OCI-LY7 (cell line): ENCODE measurements around the gene HMGB1. TPM values are rescaled to one million over a fixed set of nuclear protein-coding genes. Genes with fewer than 3 reads are reported as not detected.
A peak's percentile ranks its signal among the peaks of the same experiment; 100 is the strongest.

Experiments
- BruUV-seq: library from RNA; stranded (reverse); fragments of 400-500 nt; replicated peaks from 2 replicates; lab custom pipeline; 2021; lab: Mats Ljungman, UMichigan
- CTCF ChIA-PET: fragments of 300-600 bp; sonication (Branson Sonifier 250); formaldehyde crosslinking; loops from one replicate; lab custom pipeline; 2022; ENCODE audit warnings: antibody characterized with exemption; ENCODE audit not compliant: unreplicated experiment; lab: Charles Lee
- POLR2A ChIA-PET: fragments of 300-600 bp; sonication (Branson Sonifier 250); formaldehyde crosslinking; loops from one replicate; lab custom pipeline; 2022; ENCODE audit warnings: antibody characterized with exemption; lab: Charles Lee
- DNase-seq: peaks from one replicate; pipeline ENCODE4 v3.0.0-alpha.2; 2015; ENCODE audit warnings: low spot score
- H2AFZ ChIP-seq: fragments of 200-600 bp; sonication (generic), shearing (Covaris generic); 2 replicates; pipeline ENCODE4 v1.6.1; 2014; ENCODE audit warnings: mild to moderate bottlenecking, antibody characterized with exemption, low read length, moderate library complexity
- H3K27ac ChIP-seq: fragments of 200-600 bp; sonication (generic); 2 replicates; pipeline ENCODE4 v1.5.1; 2014; ENCODE audit warnings: mixed run types, low read depth, mild to moderate bottlenecking, moderate library complexity, low read length, inconsistent platforms; ENCODE audit not compliant: poor library complexity, severe bottlenecking
- H3K36me3 ChIP-seq: fragments of 200-600 bp; sonication (generic); 2 replicates; pipeline ENCODE4 v1.6.1; 2014; ENCODE audit warnings: mild to moderate bottlenecking, antibody characterized with exemption, low read length, moderate library complexity, mixed read lengths; ENCODE audit not compliant: insufficient read depth
- H3K4me1 ChIP-seq: fragments of 200-600 bp; sonication (generic); 2 replicates; pipeline ENCODE4 v1.5.1; 2014; ENCODE audit warnings: mild to moderate bottlenecking, low read length; ENCODE audit not compliant: insufficient read depth, poor library complexity, severe bottlenecking
- H3K4me2 ChIP-seq: fragments of 200-600 bp; sonication (generic); 2 replicates; pipeline ENCODE4 v1.6.1; 2014; ENCODE audit warnings: mild to moderate bottlenecking, low read length
- H3K4me3 ChIP-seq: fragments of 200-600 bp; sonication (generic); 2 replicates; pipeline ENCODE4 v1.5.1; 2014; ENCODE audit warnings: mild to moderate bottlenecking, low read depth, low read length; ENCODE audit not compliant: poor library complexity, severe bottlenecking
- H3K79me2 ChIP-seq: fragments of 200-600 bp; sonication (generic); 2 replicates; pipeline ENCODE4 v1.6.1; 2016; ENCODE audit warnings: low read depth, mild to moderate bottlenecking, low read length, moderate library complexity, mixed read lengths; ENCODE audit not compliant: insufficient read depth
- H3K9me2 ChIP-seq: fragments of 200-600 bp; sonication (generic); 2 replicates; pipeline ENCODE4 v1.6.1; 2016; ENCODE audit warnings: mild to moderate bottlenecking, low read length, mixed read lengths; ENCODE audit not compliant: insufficient read depth
- H3K9me3 ChIP-seq: fragments of 200-600 bp; sonication (generic); 2 replicates; pipeline ENCODE4 v1.6.1; 2014; ENCODE audit warnings: mild to moderate bottlenecking, mixed run types, low read length, mixed read lengths
- H4K20me1 ChIP-seq: fragments of 200-600 bp; sonication (generic); 2 replicates; pipeline ENCODE4 v1.6.1; 2014; ENCODE audit warnings: mild to moderate bottlenecking, antibody characterized with exemption, low read length, moderate library complexity, mixed read lengths; ENCODE audit not compliant: insufficient read depth
- EZH2phosphoT487 ChIP-seq: fragments of 200-600 bp; sonication (generic); IDR thresholded peaks from 2 replicates; pipeline ENCODE4 v1.6.1; 2018; ENCODE audit warnings: low read depth, borderline replicate concordance, mild to moderate bottlenecking, mixed run types, antibody characterized with exemption, low read length, moderate library complexity, mixed read lengths
- intact Hi-C: fragments of 100-400 bp; cut with micrococcal nuclease; formaldehyde crosslinking; loops from one replicate; pipeline ENCODE4 v1.10.0; 2022; ENCODE audit not compliant: unreplicated experiment
- total RNA-seq, 2 experiments: library from RNA; depleted of rRNA in 1 of 2; stranded (reverse); fragments of >200 nt in 1 of 2; shearing (Covaris generic) in 1 of 2; gene quantifications; 2 replicates each; pipeline ENCODE4 v1.2.3, GENCODE V29; 2014 to 2022
- TF ChIP-seq, protein P1 (sequence below): fragments of 200-600 bp; sonication (generic); conservative IDR thresholded peaks from 2 replicates; pipeline ENCODE4 v1.5.1; 2014; ENCODE audit warnings: mild to moderate bottlenecking, antibody characterized with exemption, low read length, moderate library complexity, mixed read lengths

Gene HMGB1
- total RNA-seq, 2 experiments from 2014 or later = 1,114 to 1,288 TPM

DNA sequence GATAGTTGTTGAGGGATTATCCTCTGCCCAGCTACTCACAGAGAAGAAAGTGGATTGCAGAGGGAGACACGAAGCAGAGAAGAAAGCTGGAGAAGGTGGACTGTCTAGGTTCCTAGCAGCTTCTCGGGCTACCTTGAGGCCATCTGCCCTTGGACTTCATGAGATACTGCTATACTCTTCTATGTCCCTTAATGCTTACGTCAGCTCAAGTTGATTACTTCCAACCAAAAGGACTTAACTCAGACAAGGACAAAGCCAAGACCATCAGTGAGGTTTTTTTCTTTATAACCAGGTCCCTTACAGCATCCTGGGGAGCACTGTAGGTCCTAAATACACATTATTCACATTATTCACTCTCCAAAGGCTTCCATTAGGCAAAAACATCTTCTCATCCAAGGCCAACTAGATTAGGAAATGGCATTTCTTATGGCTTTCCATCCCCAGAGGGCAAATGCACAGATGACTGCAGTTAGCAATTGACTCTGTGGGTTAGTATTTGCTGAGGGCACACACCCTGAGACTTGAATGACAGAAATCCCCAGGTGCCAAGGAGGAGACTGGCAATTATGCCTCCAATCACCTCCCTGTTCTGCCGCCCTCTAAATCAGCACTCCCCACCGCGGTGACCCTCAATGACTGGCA lies 47.5 kb downstream of the HMGB1 start:
- Histone ChIP-seq H3K79me2 (peaks cover 17% of the 10 kb centered on the region), H3K4me2 (peak overlapping the region; percentile 92), H3K36me3 (no peaks in the 10 kb centered on the region), H3K9me3 (no peaks in the 10 kb centered on the region), H3K4me3 (no peak overlapping the region), H2AFZ (no peak overlapping the region), H3K9me2 (no peaks in the 10 kb centered on the region), H3K4me1 (peaks cover 80% of the 10 kb centered on the region), H4K20me1 (no peaks in the 10 kb centered on the region), H3K27ac (peak overlapping the region; percentile 35)
- TF ChIP-seq, protein P1, sequence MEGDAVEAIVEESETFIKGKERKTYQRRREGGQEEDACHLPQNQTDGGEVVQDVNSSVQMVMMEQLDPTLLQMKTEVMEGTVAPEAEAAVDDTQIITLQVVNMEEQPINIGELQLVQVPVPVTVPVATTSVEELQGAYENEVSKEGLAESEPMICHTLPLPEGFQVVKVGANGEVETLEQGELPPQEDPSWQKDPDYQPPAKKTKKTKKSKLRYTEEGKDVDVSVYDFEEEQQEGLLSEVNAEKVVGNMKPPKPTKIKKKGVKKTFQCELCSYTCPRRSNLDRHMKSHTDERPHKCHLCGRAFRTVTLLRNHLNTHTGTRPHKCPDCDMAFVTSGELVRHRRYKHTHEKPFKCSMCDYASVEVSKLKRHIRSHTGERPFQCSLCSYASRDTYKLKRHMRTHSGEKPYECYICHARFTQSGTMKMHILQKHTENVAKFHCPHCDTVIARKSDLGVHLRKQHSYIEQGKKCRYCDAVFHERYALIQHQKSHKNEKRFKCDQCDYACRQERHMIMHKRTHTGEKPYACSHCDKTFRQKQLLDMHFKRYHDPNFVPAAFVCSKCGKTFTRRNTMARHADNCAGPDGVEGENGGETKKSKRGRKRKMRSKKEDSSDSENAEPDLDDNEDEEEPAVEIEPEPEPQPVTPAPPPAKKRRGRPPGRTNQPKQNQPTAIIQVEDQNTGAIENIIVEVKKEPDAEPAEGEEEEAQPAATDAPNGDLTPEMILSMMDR = no peak
- TF ChIP-seq EZH2phosphoT487 = no peak
- DNase-seq = no peak
- no TSS peak for BruUV-seq
- ChIA-PET POLR2A (interaction anchor here (0.7 to 10.6 kb wide), 9 partner anchors 12 to 44 kb away, joined by 3 to 182 read pairs (median 6); no protein-coding TSS in a partner anchor), CTCF (no interaction called here)
- intact Hi-C loops = no loop called here

DNA sequence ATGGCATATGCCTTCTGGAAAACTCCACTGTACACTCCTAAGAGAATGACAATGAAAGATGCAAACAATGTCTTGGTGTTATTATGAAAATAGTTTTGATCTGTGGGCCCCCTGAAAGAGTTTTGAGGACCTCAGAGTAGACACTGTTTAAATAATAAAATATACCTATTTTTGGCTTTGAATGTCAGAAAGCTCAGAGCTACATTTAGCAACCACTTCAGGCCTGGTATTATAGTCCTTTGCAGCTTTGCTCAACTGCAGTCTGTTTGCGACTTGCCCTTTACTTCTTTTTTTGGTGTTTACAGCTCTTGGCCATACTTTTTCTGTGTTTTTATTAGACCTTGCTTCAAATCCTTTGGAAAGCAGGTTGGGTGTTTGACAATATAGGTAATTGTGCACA lies 49.3 kb downstream of the HMGB1 start:
- intact Hi-C loops = no loop called here
- peaks cover 88% of the 10 kb centered on the region for H3K4me1 ChIP-seq
- H3K4me3 ChIP-seq = peak overlapping the region; percentile 23
- DNase-seq = peak; percentile 57
- ChIA-PET CTCF (no interaction called here), POLR2A (interaction anchor here (0.6 to 10.6 kb wide), 15 partner anchors 10 to 200 kb away, joined by 3 to 182 read pairs (median 4); no protein-coding TSS in a partner anchor)
- H4K20me1 ChIP-seq = no peaks in the 10 kb centered on the region
- H3K4me2 ChIP-seq = peak overlapping the region; percentile 87
- H3K36me3 ChIP-seq = no peaks in the 10 kb centered on the region
- peaks cover 9% of the 10 kb centered on the region; the same call in 1 of the 2 replicates for H3K79me2 ChIP-seq
- H3K9me3 ChIP-seq = no peaks in the 10 kb centered on the region
- peak overlapping the region; percentile 14; the same call in 1 of the 2 replicates for H2AFZ ChIP-seq
- H3K27ac ChIP-seq = peak overlapping the region; percentile 92
- H3K9me2 ChIP-seq = no peaks in the 10 kb centered on the region
- no peak for TF ChIP-seq EZH2phosphoT487
- TF ChIP-seq, protein P1 = no peak
- BruUV-seq = TSS peak; percentile 32
